HG03025 (cell line): ENCODE measurements around the gene PDE4D.
"Not testable (repeated sequence)": the region's sequence is repeated elsewhere in the genome, so short reads cannot be mapped to it uniquely, and the experiment has no call there.

Experiments
- ATAC-seq: cut with Tn5 transposase; IDR thresholded peaks from one replicate; pipeline ENCODE4 v1.9.1; 2021; ENCODE audit warnings: mild to moderate bottlenecking, moderate library complexity; ENCODE audit not compliant: unreplicated experiment, low FRiP score

PDE4D gene

GRCh38 chr5:59620535-59621212 is 272.9 kb downstream of the PDE4D start:
- peak; percentile 61 for ATAC-seq

- ATAC-seq = no peak
Observed at GRCh38 chr5:59618644-59619043, 274.9 kb downstream of the PDE4D start.

GRCh38 chr5:59617186-59617771 is 276.2 kb downstream of the PDE4D start:
- no peak for ATAC-seq

DNA sequence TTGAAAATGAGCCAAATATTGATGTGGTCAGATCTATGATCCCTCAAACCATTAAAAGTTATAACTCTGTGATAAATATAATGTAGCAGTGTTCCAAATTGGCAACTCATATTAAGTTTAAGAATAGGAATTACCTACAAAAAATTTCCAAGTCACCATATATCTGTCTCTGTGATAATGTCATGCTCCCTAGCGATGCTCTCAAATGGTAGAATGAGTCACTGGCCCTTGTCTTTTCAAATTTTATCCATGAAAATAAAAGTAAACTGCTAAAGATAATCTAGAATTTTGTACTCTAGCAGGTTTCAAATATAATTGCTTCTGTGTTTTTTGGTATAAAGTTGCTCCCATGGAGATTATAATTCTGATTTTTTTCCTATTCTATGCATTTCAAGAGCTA is 277.1 kb downstream of the PDE4D start:
- ATAC-seq = no peak

GRCh38 chr5:59615272-59615671 is 278.3 kb downstream of the PDE4D start:
- ATAC-seq = no peak

DNA sequence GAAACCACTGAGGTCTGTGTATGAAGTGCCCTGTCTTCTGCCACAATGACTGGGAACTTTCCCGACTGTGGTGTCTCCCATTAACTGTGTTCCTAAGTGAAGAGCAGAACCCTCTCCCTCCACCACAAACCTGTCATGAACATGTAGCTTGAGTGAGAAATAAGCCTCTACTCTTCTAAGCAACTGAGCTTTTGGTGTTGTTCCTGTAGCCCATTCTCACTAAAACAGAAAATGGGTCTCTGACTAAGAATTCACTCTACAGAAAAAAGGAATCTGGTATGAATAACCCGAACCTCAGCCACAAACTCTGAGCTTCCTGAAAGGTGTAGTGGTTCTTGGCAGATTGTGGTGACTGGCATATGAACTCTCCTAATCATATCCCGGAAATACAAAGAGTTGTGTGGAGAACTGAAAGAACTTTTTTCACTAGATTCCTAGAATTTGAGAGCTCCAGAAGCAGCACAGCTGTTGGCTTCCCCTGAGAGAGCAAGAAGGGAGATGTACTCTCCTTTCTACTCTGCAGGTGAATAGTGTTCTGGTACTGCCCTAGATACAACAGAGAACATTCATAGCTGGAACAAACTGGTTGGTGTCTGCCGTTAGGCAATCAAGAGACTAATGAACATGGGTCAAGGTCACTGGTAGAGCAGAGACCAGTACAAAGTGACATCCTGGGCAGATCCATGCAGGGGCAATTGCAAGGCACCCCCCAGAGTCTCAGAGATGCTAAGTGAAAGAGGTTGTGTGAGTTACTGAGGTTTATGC is 283.8 kb downstream of the PDE4D start:
- ATAC-seq = no peak

- ATAC-seq = no peak
Observed at GRCh38 chr5:59608745-59609144, 284.8 kb downstream of the PDE4D start.

- no peak for ATAC-seq
Observed at GRCh38 chr5:59607138-59607765, 286.3 kb downstream of the PDE4D start.

- ATAC-seq = no peak
Observed at GRCh38 chr5:59605915-59606314, 287.6 kb downstream of the PDE4D start.

GRCh38 chr5:59604111-59604510 is 289.4 kb downstream of the PDE4D start:
- ATAC-seq = no peak

GRCh38 chr5:59600998-59601397 is 292.5 kb downstream of the PDE4D start:
- ATAC-seq = no peak

GRCh38 chr5:59600153-59600552 is 293.4 kb downstream of the PDE4D start:
- ATAC-seq = no peak

DNA sequence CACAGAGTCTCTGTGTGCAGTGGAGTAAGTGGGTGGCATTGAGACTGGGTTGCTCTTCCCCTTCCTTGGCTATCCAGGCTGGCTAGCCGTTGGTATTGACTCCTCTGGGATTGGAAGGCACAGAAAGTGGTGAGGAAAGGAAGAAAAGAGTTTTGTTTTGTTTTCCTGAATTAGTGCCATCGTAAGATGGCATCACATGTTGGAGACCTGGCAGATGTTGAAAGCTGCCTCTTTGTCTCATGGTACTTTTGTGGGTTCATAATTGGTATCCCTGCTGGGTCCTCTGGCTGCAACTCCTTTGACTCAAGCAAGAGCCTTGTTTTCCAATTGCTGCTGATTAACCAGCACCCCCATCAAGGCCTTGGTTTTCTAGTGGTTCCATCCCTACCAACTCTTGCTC is 293.8 kb downstream of the PDE4D start:
- no peak for ATAC-seq

GRCh38 chr5:59598547-59598874 is 295.0 kb downstream of the PDE4D start:
- ATAC-seq = no peak

GRCh38 chr5:59597690-59598546 is 295.6 kb downstream of the PDE4D start:
- ATAC-seq = no peak

GRCh38 chr5:59596586-59597350 is 296.8 kb downstream of the PDE4D start:
- no peak for ATAC-seq

GRCh38 chr5:59594118-59594517 is 299.4 kb downstream of the PDE4D start:
- not testable (repeated sequence) for ATAC-seq

- no peak for ATAC-seq
Observed at GRCh38 chr5:59593439-59594007, 300.0 kb downstream of the PDE4D start.

DNA sequence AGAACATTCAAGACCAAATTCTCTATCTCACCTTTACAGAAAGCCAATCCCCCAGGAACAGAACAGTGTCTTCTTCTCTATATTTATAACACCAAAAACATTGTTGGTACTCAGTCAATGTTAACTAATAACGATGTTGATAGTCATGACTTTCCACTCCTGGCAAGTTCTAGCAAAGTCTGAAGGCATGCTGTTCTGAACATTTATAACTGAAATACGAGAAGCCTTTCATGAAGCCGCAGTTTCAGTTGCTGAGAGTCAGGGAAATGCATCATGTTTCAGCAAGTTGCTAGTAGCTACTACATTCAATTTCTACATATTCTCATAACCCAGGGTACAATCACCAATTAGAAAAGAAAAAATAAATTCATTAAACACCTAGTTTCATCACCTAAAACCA is 301.4 kb downstream of the PDE4D start:
- no peak for ATAC-seq
